ENCODE data around the gene MSH5. TPM values are rescaled to one million over a fixed set of nuclear protein-coding genes. Genes with fewer than 3 reads are reported as not detected.
A peak's percentile ranks its signal among the peaks of the same experiment; 100 is the strongest.
"Not testable (repeated sequence)": the region's sequence is repeated elsewhere in the genome, so short reads cannot be mapped to it uniquely, and the experiment has no call there.

Gene MSH5
- total RNA-seq, 2 donors from 2014 or later, result 18.7 to 26.9 TPM

DNA sequence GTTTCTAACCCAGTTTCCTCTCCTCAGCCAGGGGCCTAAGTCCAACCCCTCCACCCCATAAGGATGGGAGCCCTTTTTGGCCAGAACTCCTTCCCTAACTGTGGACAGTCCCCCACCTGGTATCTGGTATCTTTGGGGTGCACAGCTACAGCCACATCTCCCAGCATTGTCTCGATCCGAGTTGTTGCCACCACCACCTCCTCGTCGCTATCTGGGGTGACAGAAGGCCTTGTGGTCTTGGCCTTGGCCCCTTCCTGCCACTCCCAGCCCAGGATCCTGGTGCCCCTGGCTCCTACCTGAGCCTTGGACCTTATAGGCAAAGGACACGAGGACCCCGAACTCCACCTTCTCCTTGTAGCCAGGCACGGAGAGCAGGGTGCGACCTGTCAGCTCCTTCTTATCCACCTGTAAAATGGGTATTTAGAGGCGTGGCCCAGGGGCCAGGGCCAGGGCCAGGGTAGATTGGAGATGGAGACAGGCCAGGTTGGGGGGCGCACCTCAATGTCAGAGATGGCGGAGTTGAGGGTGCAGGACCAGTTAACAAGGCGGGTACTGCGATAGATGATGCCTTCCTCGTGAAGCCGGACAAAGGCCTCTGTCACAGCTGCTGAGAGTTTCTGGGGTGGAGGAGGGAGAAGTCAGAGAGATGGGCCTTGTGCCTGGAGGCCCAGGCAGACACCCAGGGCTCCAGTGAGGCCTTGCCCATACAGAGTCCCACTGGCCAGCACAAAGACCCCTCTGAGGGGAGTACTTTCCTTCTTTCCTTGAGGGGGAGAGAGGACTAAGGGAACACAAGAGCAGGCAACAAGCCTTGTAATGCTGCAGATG, 44.5 kb downstream of the MSH5 start:
- no peak for ATAC-seq
- intact Hi-C loops (cut with DNase I, micrococcal nuclease), result no loop called here
- DNase-seq, result no peak

DNA sequence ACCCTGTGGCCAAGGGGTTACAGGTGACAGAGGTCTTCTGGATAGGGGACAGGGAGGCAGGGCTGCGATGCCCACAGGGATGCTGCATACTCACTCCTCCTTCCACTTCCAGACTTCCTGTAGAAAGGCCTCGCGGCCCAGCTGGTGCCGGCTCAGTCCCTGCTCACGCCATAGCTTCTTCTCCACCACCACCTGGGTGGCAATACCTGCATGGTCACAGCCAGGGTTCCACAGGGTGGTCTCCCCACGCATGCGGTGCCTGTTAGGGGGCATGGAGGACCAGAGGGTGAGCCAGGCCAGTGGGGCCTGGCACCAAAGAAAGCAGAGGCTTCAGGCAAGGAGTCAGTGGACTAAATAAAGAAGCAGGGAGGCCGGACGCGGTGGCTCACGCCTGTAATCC, 45.7 kb downstream of the MSH5 start:
- ATAC-seq (no peak), DNase-seq (no peak)
- intact Hi-C loops (cut with DNase I, micrococcal nuclease), result no loop called here

DNA sequence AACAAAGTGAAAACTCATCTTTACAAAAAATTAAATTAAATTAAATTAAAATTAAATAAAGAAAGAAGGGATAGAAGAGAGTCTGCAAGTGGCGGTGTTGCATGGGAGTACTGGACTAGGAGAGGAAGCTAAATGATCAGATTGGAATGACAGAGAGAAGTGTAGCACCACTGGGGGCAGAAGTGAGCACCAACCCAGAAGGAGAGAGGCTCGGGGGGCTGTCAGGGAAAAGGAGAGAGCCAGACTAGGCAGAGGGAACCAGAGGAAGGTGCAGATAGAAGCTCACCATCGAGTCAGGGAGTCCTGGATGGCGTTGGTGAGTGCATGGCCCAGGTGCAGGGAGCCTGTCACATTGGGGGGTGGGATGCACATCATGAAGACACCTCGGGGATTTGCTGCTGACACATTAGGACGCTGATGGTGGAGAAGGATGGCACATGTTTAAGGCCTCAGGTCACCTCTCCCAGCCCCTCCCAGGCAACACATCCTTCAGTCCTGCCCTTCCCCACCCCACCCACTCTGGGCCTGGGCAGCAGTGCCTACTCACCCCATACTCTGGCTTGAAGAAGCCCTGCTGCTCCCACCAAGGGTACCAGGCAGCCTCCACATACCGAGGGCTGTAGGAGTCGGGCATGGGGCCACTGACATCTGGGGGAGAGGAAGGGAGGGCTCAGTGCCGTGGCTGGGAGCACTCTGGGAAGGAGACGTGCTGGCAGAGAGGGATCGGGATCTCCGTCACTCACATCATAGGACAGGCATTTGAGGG, 51.7 kb downstream of the MSH5 start:
- ATAC-seq, result no peak
- DNase-seq, result peak in 1 of 2 donors; percentile 62
- intact Hi-C loops (cut with DNase I, micrococcal nuclease), result no loop called here

DNA sequence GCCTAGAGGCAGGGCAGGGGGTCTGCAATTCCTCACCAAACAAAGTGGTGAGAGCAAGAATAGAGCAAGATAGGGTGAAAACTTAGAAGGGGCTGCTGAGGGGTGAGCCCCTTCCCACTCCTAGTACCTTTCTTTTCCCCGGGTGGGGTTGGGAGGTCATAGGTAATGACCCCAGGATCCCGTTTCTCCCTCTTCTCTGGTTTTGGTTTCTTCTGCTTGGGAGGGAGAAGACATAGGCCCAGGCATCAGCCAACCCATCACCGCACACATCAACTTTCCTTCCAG, 52.2 kb downstream of the MSH5 start:
- no peak for DNase-seq
- intact Hi-C loops (cut with DNase I, micrococcal nuclease), result no loop called here

DNA sequence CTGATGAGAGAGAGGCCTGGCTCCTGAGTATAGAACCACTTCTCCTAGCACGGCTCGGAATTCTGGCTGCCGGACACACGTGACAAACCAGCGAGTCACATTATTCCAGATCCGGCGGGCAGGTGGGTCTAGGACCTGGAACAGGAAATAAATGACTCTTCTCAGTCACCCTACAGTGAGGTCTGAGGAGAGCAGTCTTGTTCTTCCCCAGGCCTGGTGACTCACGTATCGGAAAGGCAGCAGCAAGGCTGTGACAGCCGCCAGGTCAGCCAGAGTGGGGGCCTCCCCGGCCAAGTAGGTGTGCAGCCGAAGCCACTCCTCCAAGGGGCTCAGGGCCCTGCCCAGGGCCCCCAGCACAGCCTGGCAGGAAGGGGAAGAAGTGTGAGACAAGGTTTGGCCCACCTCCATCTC, 53.0 kb downstream of the MSH5 start:
- intact Hi-C loops (cut with DNase I, micrococcal nuclease), result no loop called here
- no peak for DNase-seq
- no peak for ATAC-seq

More for the DNA sequence above, 52.2 kb downstream of the MSH5 start:
- ATAC-seq, result no peak

DNA sequence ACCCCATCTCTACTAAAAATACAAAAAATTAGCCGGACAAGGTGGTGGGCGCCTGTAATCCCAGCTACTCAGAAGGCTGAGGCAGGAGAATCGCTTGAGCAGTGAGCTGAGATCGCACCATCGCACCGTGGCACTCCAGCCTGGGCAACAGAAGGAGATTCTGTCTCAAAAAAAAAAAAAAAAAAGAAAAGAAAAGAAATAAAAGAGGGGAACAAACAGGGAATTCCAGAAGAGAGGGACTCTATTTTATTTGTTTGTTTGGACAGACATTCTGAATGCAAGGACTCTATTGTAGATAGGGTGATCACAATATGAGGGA, 54.1 kb downstream of the MSH5 start:
- DNase-seq; intact Hi-C loops (cut with DNase I, micrococcal nuclease); ATAC-seq: not testable (repeated sequence)

DNA sequence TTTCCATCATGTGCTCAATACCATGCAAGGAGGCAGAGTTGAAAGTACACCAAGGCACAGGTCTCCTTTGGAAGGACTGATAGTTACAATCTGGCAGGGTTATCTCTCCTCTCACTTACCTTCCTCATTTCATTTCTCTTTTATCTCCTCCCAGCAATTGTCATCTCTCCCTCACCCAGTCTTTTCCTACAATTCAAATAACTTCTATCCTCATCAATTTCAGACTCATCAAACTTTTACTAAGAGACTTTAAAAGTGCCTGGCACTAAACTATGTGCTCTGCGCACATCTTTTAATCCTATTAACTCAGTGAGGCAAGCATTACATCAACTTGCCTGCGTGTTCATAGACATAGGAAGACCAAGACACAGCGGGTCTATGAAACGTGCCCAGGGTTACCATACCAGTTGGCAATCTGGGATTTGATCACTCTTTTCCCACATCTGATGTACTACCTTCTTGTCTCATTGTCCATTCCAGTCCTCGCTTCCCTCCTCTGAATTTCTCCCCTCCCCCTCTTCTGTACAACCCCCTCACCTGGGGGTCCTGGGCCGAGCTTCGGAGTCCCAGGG, 54.6 kb downstream of the MSH5 start:
- no peak for ATAC-seq
- no peak for DNase-seq
- intact Hi-C loops (cut with DNase I, micrococcal nuclease), result no loop called here

DNA sequence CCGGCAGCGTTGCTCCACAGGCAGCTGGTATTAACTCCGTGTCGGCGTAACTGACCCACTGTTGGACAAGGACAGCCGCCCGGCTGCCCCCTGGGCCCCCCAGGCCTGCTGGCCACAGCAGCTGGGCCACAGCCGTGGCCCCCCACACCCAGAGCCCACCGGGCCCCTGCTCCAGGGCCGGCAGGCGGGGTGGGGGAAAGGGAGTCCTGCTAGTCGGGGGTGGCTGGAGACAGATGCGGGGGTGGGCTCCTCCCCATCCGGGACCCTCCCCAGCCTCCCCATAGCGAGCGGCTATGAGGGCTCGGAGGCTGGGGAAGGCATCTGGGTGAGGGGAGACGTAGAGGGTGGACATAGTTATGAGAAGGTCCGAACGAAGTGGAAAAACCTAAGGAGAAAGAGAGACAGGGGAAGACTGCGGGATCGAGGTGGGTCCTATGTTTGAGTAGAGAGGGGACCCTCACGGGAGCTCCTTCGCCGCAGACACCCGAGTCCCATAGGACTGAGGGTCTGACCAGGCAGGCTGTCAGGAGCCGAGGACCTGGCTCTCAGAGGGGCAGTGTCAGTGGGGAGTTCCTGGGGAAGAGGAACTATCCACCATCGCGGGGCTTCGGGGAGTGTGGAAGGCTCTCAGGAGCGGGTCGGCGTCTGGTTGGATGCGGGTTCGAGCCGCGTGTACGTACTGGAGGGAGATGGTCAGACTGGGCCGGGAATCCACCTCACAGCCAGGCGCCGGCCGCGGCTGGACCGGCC, 55.2 kb downstream of the MSH5 start:
- intact Hi-C loops (cut with DNase I, micrococcal nuclease), result no loop called here
- peak; percentile 26 for ATAC-seq
- no peak for DNase-seq

DNA sequence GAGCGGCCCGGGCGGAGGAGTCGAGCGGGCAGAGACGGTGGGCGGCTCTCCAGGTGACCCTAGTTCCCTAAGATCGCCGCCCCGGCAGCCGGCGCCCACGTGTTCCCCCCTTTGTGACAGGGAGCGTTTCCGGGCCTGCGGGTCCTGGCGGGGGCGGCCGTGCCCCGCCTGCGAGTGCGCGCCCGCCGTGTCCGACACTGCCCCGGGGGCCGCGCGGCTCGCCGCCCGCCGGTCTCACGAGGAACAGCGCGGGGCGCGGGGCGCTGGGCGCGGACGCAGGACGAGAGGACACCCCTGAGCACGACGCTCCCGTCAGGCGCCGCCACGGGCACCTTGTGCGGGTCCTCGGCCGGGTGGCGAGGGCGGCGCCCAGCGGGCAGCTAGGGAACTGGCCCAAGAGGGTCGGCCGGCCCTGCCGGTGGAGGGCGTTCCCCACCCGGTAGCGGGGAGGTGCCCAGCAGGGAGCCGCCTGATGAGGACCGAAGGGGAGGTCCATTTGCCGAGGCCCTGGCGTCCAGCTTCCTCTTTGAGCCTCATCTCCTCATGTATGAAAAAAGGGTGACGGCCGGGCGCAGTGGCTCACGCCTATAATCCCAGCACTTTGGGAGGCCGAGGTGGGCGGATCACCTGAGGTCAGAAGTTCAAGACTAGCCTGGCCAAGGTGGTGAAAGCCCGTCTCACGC, 56.0 kb downstream of the MSH5 start, which contains the start of gene VARS1:
Gene VARS1, minus strand, starts transcription at position 137 of the 683 bp plus-strand sequence. CDS start 535 bp downstream, outside the sequence.
- peak; percentile 94 to 96 for DNase-seq
- ATAC-seq, result peak; percentile 95
- intact Hi-C loops (cut with DNase I, micrococcal nuclease), result no loop called here

DNA sequence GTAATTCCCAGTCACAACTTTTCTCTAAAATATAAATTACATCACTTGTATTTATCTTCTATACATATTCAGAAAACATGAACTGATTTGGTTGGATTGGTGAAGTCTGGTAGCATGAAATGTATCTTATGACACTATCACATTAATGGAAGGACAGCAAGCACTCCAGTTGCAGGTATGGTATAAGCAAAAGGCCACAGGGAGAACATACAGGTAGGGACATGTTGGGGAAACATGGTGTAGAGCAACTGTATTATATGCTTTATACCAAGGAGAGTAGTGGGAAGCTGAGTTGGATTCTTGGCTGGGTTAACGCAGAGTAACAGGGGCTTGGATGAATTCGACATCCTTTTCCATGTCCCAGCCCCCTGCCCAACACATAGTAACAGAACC, 57.2 kb downstream of the MSH5 start:
- intact Hi-C loops (cut with DNase I, micrococcal nuclease), result no loop called here
- no peak for ATAC-seq
- DNase-seq, result no peak

DNA sequence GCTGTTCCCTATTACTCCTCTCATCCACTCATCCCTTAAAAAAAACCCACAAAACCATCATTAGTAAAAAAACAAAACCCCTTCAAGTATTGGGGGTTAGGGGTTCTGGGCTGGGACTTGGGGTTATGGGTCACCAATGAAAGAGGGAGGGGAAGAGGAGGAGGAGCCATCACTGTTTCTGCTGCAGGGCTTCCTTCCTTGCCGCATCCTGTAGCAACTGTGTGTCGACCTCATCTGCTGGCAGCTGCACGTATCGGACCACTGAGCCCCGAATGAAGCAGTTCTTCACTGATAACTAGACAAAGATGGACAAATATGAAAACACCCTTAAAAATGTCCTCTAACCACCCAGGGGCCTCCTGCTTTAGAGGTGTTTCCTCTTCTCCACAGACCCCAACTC, 57.8 kb downstream of the MSH5 start:
- DNase-seq, result no peak
- ATAC-seq, result no peak
- intact Hi-C loops (cut with DNase I, micrococcal nuclease), result no loop called here

DNA sequence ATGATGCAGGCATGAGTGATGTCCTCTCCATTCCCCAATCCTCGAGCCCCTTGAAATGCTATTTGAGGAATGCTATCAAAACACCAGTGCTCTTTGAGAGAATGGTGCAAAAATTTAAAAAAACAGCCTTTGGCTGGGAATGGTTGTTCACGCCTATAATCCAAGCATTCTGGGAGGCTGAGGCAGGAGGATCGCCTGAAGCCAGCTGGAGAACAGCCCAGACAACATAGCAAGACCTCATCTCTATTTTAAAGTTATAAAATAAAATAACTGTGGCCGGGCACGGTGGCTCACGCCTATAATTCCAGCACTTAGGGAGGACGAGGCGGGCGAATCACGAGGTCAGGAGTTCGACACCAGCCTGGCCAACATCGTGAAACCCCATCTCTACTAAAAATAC, 60.0 kb downstream of the MSH5 start:
- DNase-seq, result no peak
- intact Hi-C loops (cut with DNase I, micrococcal nuclease), result no loop called here
- no peak for ATAC-seq

DNA sequence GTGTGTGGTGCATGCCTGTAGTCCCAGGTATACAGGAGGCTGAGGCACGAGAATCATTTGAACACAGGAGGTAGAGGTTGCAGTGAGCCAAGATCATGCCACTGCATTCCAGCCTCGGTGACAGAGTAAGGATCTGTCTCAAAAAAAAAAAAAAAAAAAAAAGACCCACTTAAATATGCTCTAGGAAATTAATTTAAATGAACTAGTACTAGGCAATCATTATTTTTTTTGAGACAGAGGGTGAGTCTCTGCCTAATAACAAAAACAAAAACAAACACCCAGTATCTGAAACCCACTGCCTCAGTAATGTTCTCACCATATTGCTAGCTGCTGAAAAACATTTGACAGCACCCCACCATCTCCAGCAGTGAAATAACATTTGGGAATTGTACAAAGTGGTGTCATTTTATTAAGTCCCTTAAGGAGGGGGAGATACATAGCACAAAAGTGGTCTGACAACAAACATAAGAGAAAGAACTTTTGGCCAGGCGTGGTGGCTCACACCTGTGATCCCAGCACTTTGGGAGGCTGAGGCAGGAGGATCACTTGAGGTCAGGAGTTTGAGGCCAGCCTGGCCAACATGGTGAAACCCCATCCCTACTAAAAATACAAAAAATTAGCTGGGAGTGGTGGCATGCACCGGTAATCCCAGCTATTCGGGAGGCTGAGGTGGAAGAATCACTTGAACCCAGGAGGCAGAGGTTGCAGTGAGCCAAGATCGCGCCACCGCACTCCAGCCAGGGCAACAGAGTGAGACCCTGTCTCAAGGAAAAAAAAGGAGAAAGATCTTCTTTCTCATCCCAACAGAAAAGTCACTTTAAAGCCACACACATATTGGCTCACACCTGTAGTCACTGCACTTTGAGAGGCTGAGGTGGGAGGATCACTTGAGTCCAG, 61.5 kb downstream of the MSH5 start:
- intact Hi-C loops (cut with DNase I, micrococcal nuclease); ATAC-seq; DNase-seq: not testable (repeated sequence)

DNA sequence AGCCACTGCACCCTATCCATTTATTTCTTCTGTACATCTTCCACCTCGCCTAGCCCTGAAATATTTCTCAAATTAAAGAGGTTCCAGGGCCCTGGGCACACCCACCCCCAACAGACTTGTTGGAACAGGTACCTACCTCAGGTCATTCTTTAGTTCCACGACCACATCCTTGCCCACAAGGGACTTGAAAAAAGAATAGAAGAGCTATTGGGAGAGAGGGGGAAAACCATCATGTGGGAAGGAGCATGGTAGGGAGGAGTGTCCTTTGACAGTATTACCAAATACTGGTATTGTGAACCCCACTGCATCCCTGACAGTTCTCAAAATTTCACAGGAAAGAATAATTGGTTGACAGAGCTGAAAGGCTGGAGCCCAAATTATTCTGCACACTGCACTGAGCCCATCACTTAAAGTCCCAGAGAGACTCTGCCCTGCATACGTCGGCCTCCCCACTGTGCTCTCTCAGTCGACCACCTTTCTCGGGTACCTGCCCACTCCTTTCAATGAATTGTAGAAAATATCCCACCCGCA, 66.2 kb downstream of the MSH5 start:
- intact Hi-C loops (cut with DNase I, micrococcal nuclease), result no loop called here
- ATAC-seq, result peak; percentile 4

DNA sequence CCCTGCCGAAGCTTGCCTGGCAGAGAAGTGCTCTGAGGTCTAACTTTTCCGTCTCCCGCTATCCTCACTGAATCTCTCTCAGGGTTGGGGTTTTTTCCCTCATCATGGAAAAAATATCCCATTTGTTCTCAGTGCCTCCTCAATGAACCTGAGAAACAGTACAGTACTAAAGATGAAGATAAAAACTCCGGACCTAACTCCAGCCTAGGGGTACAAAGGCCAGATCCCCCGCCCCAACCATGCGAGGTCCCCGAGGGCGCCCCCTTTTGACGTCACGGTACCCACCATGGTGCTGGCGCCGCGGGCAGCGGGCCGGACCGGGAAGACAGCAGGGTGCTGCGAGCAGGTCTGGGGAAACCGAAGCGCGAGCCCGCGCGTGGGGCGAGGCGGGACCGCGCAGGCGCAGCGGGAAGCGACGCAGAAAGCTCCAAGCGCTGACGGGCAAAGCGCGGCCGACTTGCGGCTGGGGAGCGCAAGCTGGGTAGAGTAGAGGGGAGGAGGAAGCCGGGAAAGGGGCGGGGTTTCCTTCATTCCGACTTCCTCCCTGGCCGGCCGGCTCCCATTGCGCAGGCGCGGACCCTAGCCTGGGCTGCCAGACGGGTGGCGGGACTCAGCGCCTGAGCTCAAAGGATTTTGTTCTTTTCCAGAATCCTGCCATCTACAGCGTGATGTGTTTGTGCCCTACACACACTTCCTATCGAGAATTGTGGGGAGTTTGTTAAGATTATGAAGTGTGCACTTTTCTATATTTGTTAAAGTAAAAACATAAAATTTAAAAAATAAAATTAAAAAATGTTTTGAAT, 66.9 kb downstream of the MSH5 start, which contains the start of gene LSM2:
Gene LSM2, minus strand, starts transcription at position 497 of the 803 bp plus-strand sequence. Its CDS starts 209 bp downstream, at position 288.
- peak; percentile 98 for DNase-seq
- peak; percentile 99 for ATAC-seq
- intact Hi-C loops (cut with DNase I, micrococcal nuclease), result no loop called here

More for the DNA sequence above, 66.2 kb downstream of the MSH5 start:
- DNase-seq, result no peak

DNA sequence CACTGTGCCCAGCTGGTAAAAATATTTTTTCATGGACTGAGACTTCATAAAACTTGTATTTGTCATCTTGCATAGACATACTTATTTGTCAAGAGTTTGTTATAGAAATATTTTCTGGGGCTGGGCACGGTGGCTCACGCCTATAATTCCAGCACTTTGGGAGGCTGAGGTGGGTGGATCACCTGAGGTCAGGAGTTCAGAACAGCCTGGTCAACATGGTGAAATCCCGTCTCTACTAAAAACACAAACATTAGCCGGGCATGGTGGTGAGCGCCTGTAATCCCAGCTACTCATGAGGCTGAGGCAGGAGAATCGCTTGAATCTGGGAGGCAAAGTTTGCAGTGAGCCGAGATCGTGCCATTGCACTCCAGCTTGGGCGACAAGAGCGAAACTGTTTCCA, 68.8 kb downstream of the MSH5 start:
- intact Hi-C loops (cut with DNase I, micrococcal nuclease); ATAC-seq; DNase-seq: not testable (repeated sequence)

DNA sequence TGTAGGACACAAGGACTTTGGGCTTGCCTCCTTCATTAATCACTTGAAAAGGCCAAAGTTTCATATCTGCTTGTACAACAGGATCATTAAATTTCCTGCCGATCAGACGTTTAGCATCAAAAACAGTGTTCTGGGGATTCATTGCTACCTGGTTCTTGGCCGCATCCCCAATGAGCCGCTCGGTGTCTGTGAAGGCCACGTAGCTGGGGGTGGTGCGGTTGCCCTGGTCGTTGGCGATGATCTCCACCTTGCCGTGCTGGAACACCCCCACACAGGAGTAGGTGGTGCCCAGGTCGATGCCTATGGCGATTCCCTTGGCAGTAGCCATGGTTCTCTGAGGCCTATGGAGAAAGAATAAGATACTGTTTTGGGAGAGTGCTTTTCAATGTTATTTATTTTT, 71.8 kb downstream of the MSH5 start:
- no peak for ATAC-seq
- intact Hi-C loops (cut with DNase I, micrococcal nuclease), result no loop called here
- DNase-seq, result no peak

Data from left colon (tissue), 2 donors.